Fibroblast of pulmonary artery (primary cell): Measurements from ENCODE around the gene RASSF5.

Experiments used
- DNase-seq: peaks from one replicate; pipeline ENCODE4 v3.0.0-alpha.2; 2010; ENCODE audit warnings: low read depth
- H3K4me3 ChIP-seq: replicated peaks from 2 replicates; pipeline ENCODE4 v1.5.1; 2011; ENCODE audit warnings: low read depth, mild to moderate bottlenecking, control low read depth, low read length, moderate library complexity
- TF ChIP-seq, protein P1 (sequence below): IDR thresholded peaks from 2 replicates; pipeline ENCODE4 v1.5.1; 2011; ENCODE audit warnings: mild to moderate bottlenecking, control low read depth, low read length, inconsistent platforms; ENCODE audit errors: missing control alignments

RASSF5 gene

DNA sequence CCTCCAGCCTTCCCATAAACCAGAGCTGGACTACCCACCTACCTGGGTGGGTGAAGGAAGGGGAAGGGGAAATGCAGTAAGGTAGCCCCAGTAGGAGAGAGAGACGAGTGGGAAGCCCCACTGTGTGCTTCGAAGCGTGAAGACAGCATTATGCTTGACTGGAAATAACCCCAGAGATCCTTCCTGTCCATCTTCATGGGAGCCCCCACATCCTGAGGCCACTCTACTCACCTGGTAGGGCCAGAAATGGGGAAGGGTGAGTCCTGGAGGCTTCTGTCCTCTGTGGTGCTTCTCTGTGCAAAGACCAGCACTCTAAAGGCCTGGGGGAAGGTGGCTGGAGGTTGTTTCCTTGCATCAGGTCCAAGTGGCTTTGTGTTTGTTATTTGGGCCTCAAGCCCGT, 10.0 kb upstream of the RASSF5 start:
- TF ChIP-seq, protein P1, sequence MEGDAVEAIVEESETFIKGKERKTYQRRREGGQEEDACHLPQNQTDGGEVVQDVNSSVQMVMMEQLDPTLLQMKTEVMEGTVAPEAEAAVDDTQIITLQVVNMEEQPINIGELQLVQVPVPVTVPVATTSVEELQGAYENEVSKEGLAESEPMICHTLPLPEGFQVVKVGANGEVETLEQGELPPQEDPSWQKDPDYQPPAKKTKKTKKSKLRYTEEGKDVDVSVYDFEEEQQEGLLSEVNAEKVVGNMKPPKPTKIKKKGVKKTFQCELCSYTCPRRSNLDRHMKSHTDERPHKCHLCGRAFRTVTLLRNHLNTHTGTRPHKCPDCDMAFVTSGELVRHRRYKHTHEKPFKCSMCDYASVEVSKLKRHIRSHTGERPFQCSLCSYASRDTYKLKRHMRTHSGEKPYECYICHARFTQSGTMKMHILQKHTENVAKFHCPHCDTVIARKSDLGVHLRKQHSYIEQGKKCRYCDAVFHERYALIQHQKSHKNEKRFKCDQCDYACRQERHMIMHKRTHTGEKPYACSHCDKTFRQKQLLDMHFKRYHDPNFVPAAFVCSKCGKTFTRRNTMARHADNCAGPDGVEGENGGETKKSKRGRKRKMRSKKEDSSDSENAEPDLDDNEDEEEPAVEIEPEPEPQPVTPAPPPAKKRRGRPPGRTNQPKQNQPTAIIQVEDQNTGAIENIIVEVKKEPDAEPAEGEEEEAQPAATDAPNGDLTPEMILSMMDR = no peak
- H3K4me3 ChIP-seq = no peak overlapping the region
- DNase-seq = no peak

DNA sequence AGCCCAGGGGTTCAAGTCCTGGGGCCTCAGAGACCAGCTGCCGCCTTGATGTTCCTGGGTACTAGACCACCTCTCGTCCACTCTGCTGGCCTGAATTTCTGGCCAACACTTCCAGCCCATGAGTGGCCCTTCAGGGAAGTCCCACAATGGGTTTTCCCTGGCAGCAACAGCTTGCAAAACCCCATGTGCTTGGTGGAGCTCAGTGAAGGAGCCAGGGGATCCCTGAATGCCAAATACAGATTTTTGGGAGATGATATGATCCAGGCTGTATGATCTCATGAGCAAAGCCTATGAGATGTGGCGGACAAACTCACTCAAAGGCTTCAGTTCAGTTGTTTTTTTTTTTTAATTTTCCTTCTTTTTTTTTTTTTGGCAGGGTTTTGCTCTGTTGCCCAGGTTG, 9.6 kb upstream of the RASSF5 start:
- no peak overlapping the region for H3K4me3 ChIP-seq
- TF ChIP-seq, protein P1 = no peak
- DNase-seq = no peak

DNA sequence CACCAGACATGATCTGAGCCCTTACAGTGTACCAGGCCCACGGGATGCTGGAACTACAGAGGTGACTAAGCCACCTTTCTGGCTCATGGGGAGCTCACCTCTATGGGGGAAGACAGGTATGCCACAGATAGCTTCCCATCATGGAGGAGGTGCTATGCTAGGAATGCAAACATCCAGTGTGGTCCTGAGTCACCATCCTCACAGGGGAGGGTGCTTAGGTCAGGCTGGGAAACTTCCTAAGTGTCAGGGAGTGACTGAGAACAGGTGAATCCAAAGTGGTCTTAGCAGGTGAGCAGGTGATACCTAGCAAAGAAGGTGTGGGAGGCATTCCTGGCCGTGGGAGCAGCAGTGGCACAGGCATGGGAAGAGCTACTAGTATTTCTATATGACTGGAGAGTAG, 8.6 kb upstream of the RASSF5 start:
- TF ChIP-seq, protein P1 = no peak
- H3K4me3 ChIP-seq = no peak overlapping the region
- DNase-seq = no peak

DNA sequence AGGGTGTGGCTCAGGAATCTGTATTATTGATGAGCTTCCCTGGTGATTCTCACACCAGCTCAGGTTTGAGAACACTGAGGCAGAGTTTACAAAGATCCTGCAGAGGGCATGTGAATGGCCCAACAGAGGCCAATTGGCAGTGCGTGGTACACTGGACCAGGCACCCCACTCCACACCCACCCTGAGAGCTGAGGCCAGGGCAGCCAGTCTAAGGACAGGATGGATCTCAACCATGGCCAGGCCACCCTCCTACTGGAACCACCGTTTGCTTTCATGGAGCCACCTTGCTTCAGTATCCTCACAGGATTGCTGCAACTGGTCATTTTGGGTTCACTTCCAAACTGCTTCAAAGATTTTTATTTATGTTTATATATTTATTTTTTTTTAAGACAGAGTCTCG, 7.3 kb upstream of the RASSF5 start:
- no peak overlapping the region for H3K4me3 ChIP-seq
- TF ChIP-seq, protein P1 = no peak
- no peak for DNase-seq

DNA sequence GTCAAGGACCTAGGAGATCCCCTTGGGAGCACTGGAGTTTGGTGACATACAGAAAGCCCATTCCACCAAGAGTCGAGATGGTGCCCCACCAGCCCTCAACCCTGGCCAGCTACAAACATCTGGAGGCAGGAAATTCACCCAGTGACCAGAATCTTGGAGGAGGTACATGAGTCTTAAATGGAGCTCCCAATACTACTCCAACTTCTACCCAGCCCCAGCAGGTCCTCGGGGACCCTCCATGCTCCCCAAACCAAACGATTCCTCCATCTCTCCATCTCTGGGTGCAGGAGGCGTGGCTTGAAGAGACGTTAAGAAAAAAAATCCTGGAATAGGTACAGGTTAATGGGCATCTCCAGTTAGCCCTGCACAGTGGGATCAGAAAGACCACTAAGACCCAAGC, 5.5 kb upstream of the RASSF5 start:
- no peak for DNase-seq
- TF ChIP-seq, protein P1 = no peak
- no peak overlapping the region for H3K4me3 ChIP-seq

DNA sequence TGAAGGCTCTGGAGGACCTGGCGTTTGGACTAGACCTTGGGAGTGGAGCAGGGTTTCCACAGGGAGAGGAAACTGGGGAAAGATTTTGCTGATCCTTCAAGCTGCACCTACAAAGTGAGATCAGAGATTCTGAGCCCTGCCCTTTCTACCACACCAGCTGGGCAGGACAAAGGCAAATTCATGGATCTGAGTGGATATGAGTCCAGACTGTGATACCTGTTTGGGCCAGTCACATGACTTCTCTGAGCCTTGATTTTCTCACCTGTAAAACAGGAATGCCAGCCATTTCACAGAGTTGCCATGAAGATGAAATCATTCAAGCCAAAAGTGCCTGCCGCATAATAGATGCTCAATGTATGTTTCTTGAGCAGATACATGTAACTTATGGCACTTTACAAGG, 4.9 kb upstream of the RASSF5 start:
- TF ChIP-seq, protein P1 = no peak
- no peak overlapping the region for H3K4me3 ChIP-seq
- no peak for DNase-seq

DNA sequence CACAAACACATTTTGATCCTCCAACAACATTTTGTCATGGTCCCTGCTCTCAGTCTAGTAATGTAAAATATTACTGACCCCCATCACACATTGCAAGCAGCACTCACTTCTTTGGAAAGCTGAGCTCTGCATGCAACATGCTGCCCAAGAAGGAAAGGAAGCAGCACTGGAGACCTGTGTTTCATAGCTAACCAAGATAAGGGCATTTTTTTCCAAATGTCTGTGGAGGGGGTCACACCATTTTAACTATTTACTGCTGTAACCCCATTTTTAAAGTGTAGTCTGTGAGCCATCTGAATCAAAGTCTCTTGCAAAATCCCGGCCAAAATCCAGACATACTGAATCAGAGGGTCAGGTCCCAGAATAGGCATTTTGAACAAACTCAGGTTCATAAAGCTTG, 4.5 kb upstream of the RASSF5 start:
- DNase-seq = no peak
- TF ChIP-seq, protein P1 = no peak
- H3K4me3 ChIP-seq = no peak overlapping the region
